GM19395 (cell line): ENCODE results near the gene GABBR2.

Experiments
- ATAC-seq: cut with Tn5 transposase; IDR thresholded peaks from one replicate; pipeline ENCODE4 v1.9.1; 2021; ENCODE audit warnings: mild to moderate bottlenecking, moderate library complexity; ENCODE audit not compliant: unreplicated experiment

Gene GABBR2

DNA sequence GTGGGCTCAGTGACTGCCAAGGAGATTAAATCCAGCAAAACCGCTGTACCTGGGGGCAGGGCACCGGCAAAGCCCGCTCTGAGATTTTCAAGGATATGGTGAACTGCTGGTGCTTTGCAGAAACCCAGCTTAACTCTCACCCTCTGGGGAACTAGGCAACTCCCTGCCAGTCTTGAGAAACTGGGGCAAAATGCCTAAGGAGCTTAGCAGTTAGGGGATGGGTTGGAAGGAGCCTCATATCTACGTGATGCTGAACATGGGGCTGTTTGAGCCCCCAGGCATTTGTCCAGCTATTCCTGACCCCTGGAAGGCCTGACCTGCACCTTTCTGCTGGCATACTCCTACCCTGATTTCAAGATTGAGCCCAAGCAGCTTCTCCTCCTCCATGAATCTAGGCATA lies 344.6 kb downstream of the GABBR2 start:
- no peak for ATAC-seq

DNA sequence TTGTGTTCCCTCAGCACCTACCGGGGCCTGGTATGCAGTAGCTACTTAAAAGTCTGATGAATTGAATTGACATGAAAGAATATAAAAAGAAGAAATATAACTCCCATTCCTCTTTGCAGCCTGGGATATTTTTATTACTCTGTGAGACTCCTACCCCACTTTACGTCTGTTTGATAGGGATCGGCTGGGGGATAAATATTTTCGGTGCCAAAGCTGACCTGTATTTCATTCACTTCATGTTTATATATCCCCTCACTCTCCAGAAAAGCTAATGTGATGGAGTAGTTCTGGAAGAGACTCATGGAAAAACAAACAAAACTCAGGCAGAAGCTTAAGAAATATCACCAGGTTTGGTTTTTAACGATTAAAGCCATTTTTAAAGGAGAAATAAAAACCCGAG lies 345.1 kb downstream of the GABBR2 start:
- no peak for ATAC-seq

DNA sequence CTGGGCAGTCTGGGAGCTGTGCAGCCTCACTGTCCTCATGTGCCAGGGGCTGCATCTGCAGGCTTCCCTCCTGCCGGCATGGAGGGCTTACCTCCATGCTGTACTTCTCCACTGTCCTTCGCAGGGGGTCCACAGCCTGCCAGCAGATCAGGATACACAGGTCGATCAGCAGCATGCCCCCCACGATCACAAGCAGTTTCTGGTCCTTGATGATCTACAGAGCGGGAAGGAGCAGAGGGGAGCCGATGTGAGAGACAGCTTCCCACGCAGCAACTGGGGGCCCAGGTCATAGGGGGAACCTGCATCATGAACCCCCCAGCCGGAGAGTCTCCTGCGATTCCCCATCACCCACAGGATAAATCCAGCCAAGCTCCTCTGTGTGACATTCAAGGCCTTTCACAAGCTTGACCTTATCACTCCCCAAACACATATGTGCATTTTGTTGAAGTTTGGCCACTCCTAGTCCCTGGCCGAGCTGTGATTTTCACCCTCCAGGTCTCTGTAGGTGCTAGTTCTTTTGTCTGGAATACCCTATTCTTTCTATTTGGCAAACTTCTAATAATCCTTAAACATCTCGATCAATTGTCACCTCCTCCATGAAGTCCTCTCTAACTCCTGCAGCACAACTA lies 346.0 kb downstream of the GABBR2 start:
- ATAC-seq, result no peak

DNA sequence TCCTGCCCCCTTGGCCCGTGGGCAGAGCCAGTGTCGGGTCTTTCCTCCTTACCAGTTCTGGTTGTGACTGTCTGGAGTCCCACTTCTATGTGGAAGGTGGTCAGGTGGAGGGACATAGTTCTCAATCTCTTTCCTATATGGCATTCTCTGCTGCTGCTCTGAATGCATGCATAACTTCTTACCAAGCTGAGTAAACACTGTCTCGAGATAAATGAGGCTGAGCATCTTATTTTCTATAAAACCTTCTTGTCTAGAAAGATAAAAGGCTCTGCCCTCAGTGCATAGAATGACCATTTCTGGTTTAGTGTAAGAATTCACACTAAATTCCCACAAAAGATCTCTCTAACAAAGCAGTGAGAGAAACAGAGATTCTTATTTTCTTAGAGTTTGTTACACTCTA lies 347.1 kb downstream of the GABBR2 start:
- ATAC-seq, result no peak

DNA sequence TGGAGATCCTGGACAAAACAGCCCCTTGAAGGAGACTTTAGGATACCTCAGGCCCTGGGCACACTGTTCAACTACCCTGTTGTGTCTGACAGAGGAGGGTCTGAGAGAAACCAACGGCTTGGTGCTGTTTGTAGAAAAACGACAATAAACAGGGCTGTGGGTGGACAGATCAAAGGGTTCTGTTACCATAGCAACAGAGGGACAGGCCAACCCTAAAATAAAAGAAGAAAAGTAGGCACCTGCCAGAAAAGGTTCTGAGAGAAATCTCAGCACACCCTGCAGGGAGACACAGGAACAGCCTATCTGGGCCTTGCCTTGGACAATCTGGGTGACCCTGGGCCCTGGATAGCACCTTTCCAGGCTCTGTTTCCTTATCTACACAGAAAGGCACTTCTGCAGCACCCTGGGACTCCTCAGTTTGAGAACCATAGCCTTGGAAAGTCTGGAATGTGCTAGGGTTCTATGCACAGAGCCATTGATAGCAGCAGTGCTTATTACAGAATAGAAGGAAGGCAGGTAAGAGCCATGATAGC lies 348.5 kb downstream of the GABBR2 start:
- no peak for ATAC-seq

DNA sequence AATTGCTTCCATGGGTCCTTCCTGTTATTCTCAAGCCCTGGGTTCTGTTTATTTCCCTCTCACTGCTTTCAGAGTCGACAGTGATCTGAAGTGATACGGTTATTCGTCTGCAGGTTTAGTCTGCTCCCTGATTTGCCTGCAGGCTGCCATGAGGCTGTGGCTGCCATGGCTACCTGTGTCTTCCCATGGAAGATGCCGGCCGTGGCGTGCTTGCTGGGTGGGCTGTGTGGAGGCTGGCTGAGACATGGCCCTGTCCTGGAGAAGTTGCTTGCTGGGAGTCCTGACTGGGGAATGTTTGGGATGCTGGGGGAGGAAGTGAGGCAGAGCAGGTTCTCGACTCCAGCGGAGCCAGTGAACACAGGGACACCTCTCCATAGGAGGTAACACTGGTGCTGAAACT lies 349.2 kb downstream of the GABBR2 start:
- ATAC-seq, result no peak

DNA sequence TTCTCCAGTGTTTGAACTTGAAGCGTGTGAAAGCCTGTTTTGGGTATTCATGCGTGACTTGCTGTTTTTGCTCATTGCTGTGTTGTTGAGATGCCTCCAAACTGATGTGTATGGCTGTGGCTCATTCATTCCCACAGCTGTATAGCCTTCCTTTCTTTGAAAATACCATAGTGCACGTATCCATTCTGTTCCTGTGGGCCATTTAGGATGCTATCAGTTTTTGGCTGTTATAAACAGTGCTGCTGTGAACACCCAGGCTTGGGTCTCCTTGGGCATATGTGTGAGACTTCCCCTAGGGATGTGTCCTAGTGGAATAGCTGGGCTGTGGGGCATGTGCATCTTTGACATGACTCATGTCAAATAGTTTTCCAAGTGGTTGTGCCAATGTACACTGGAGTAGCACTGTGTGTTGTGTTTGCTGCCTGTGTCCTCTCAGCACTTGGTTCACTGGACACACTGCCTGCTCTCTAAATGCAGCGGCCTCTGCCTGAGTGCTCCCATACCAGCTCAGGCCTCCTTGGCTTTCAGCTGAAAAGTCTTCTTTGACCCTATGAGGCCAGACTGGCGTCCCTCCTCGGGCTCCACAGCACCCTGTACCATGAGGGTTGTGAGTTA lies 350.7 kb downstream of the GABBR2 start:
- ATAC-seq, result no peak

DNA sequence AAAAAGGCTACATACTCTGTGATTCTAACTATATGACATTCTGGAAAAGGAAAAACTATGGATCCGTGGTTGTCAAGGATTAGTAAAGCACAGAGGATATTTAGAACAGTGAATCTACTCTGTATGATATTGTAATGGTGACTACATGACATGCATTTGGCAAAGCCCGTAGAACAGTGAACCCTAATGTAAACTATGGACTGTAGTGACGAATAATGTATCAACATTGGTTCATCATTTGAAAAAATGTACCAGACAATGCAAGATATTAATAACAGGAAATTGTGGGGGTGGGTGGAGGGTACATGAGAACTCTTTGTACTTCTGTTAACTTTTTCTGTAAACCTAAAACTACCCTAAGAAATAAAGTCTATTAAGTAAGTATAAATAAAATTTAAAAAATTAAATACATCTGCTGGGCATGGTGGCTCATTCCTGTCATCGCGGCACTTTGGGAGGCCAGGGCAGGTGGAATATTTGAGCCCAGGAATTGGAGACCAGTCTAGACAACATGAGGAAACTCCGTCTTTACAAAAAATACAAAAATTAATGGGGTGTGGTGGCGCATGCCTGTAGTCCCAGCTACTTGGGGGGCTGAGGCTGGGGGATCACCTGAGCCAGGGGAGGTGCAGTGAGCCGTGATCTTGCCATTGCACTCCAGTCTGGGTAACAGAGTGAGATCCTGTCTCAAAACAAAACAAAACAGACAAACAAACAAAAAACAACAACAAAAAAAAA lies 351.6 kb downstream of the GABBR2 start:
- no peak for ATAC-seq

DNA sequence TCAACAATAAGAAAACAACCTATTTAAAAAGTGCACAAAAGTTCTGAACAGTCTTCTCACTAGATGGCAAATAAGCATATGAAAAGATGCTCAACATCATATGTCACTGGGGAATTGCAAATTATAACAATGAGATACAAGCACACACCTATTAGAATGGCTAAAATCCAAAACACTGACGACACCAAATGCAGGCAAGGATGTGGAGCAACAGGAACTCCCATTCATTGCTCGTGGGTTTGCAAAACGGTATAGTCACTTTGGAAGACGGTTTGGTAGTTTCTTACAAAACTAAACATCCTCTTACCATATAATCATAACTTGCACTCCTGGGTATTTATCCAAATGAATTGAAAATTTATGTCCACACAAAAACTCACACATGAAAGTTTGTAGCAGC lies 352.4 kb downstream of the GABBR2 start:
- no peak for ATAC-seq

DNA sequence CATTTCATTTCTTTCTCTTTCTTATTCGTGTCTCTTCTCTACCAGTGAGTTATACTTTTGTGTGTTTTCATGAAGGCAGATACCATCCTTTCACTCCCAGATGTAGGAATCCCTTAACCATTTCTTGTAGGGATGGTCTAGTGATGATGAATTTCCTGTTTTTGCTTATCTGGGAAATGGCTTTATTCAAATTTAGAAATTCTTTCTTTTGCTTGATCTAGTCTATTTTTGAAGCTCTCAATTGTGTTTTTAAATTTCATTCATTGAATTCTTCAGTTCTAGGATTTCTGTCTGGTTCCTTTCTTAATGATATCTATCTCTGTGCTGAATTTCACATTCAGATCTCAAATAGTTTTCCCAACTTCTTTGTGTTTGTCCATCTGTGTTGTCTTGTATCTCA lies 357.4 kb downstream of the GABBR2 start:
- no peak for ATAC-seq

DNA sequence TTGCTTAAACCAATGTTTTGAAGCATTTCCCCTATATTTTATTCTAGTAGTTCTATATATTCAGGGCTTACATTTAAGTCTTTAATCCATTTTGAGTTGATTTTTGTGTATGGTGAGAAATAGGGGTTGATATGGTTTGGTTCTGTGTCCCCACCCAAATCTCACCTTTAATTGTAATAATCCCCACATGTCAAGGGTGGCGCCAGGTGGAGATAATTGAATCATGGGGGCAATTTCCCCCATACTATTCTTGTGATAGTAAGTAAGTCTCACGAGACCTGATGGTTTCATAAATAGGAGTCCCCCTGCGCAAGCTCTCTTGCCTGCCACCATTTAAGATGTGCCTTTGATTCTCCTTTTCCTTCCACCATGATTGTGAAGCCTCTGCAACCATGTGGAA lies 361.1 kb downstream of the GABBR2 start:
- no peak for ATAC-seq

DNA sequence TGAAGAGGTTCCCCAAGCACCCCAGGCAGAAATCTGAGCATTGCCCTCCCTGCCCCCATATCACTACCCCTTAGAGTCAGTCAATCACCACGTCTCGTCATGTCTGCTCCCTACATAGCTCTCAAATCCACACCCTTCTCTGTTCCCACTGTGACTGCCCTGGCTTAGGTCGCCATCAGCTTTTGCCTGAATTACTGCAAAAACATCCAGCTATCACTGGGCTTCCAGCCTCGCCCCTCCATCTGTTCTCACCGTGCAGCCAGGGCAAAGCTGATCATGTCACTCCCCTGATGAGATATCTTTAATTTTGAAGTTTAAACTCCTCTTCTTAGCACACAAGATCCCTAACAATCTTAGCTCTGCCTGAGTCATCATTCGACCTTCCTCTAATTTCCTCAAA lies 363.7 kb downstream of the GABBR2 start:
- no peak for ATAC-seq

DNA sequence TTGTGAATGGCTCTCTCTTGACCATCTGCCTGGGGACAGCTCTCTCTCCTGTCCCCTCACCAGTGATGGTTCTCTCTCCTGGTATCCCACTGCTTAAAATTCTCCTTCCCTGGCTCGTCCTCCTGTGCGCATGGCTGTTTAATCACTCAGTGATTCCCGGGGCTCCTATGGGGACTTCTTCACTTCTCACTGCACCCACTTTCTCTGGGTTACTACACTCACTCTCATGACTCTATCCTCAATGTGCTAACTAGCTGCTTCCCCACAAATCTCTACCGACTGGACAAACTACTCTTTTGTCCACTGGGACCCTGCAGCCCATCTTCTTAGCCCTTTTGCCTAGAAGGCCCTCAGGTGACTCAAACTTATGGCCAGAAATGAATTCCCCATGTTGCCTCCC lies 364.2 kb downstream of the GABBR2 start:
- ATAC-seq, result no peak

DNA sequence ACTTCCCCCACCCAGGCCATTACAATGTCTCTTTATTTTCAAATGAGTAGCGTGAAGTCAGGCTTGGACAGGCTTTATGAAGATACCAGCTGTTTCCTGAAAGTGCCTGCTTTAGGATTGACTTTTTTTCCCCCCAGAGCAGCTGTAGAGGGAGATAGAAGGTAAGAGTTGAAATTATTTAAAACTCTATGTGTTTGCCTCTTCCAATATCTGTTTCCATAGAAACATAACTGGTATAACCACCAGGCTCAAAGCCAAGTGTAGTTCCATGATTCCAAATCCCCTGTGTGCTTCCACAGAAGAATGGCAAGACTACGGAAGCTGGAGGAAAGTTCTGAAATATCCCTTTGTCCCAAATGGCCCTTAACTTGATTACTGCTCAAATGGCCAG lies 365.9 kb downstream of the GABBR2 start:
- no peak for ATAC-seq

DNA sequence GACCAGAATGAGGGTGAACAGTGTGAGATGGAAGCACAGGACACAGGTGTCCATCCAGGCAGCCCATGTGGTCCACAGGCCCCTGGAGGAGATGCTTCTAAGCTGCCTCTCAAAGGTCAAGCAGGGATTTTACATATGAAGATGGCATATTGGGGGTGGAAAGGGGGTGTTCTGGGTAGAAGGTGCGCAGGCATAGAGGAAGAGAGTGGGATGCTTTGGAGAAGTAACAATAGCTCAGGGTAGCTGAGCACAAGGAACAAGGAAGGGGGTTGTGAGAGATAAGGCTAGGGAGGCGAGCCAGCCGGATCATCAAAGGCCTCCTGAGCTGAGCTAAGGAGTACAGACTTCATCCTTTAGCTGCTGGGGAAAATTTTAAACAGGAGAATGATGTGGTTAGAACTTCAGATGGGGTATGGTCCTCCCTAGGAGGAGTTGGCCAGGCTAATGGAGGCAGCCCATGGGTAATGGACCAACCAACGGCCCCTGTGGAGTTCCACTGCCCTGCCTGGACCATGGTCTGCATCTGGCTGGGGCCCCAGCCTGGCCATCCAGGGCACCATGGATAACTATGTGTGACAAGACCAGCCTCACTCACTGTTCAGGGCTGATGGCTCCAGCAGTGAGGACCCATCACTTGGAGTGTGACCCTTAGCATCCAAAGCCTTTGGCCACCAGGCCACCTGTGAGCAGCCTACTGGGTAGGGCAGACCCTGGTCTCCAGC lies 366.5 kb downstream of the GABBR2 start:
- ATAC-seq, result no peak

DNA sequence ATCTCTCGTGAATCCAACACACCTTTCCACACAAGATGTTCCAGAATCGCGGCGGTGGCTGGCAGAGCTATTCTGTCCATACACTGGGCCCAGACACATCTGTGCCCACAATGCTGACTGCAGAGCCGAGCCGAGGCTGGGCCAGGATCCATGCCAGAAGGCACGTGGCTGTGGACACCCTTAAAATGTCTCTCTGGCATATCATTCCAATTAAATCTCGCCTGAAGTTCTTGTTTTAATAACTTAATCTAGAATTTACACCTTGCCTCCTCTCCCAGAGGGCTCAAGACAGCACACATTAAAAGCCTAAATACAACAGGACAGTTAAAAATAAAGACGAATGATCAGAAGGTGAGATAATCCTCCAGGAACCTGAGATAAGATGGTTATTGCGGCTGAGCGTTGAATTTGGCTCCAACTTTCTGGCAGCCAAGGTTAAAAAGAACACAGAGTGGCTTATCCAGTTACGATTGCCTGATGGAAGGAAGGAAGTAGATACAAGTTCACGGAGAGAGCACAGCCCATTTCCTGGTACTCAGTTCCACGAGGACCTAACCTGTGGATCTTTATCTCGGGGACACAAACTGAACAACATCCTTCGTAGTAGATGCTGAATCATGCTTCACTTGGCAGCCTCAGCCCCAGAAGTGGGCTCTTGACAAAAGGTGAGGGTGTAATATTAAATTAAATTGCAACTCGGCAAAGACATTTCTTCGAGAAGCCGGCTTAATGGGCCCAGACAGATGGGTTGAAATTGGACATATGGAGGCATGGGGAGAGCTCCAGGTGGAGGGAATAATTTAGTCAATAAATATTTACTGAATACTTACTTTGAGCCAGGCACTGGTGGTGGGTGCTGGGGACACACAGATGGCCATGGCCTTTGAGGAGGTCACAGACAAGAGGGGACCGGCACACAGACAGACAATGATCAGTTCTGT lies 367.3 kb downstream of the GABBR2 start:
- ATAC-seq, result no peak

DNA sequence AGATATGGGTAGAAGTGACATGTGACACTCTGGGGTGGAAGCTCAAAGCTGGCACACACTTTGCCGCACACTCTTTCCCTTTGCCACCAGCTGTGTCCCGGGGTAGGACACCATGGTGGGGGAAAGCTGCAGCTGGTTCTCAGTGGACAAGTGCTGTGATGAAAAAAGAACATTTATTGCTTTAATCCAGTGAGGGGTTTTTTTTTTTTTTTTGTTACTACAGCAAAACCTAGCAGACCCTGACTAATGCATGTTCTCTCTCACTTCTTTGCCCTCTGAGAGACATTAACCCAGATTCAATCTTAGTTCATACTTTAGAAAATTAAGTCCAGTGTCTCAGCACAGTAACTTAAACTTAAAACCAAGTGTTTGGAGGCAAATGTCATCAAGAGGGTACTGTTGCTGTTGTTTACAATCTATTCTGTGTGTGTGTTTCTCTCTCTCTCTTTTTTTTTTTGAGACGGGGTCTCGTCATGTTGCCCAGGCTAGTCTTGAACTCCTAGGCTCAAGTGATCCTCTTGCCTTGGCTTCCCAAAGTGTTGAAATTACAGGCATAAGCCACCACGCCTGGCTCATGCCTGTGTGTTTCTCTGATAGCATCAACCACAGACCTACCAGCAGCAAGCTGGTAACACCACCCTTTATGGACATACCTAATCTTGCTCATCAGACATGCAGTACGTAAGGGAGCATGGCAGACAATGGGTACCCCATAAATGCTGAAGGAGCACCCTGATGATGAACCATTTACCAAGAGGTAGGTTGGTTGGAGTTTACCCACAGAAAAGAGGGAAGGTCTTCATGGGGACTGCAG lies 368.5 kb downstream of the GABBR2 start:
- no peak for ATAC-seq

DNA sequence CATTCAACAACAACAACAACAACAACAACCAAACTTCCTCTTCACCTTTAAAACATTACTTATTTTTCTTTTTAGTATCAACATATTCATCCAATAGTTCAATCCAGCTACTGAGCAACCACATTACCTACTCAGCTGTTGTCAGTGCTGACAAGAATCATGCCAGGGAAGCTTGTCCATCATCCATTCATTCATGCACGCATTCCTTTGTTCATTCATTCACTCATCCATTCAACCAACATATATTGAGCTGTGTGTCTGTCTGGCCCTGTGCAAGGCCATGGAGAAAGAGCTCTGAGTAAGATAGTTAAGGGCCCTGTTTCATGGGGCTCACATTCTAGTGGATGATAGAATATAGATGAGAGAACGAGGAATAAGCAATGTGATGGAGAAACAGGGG lies 373.1 kb downstream of the GABBR2 start:
- no peak for ATAC-seq

DNA sequence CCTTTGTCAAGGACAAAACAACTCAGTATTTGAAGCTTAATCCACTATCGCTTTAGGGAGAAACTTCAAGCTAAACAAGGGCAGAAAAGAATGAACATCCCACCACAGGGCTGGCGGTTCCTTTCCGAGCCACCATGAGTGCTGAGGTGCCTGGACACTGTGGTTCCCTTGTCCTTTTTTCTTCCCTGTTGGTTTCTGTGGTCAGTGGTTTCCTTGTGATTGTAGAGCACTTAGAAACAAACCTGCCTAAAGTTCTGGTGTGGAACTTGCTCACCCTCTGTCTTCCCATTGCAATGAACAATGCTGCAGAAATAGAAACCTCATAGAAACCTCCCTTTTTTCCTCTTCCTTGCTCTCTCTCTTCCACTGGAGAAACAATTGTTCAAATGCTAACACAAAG lies 373.9 kb downstream of the GABBR2 start:
- ATAC-seq, result no peak
